ENCODE data around the gene L1TD1. TPM values are rescaled to one million over a fixed set of nuclear protein-coding genes. Genes with fewer than 3 reads are reported as not detected.
"Not testable (repeated sequence)": the region's sequence is repeated elsewhere in the genome, so short reads cannot be mapped to it uniquely, and the experiment has no call there.

Gene L1TD1
- total RNA-seq, 1 experiment from 2014 or later: not detected

- Histone ChIP-seq H3K9me3 (ENCODE audit: insufficient read depth, low read depth) (no peaks in the 10 kb centered on the region), H3K36me3 (ENCODE audit: low read depth) (no peaks in the 10 kb centered on the region), H3K4me1 (replicated peaks; ENCODE audit: insufficient read depth) (peaks cover 19% of the 10 kb centered on the region), H2AFZ (no peak overlapping the region), H4K20me1 (ENCODE audit: insufficient read depth) (no peaks in the 10 kb centered on the region), H3K9me2 (ENCODE audit: insufficient read depth) (no peaks in the 10 kb centered on the region), H3F3A (ENCODE audit: insufficient read depth, low read depth) (peaks cover 9% of the 10 kb centered on the region), H3K4me3 (no peak overlapping the region), H3K27me3 (ENCODE audit: insufficient read depth, low read depth) (no peaks in the 10 kb centered on the region), H3K4me2 (no peak overlapping the region), H3K79me2 (ENCODE audit: low read depth) (no peaks in the 10 kb centered on the region), H3K27ac (no peak overlapping the region)
- BruUV-seq (replicated peaks): no TSS peak
- no peak for TF ChIP-seq EZH2 (IDR thresholded peaks at IDR 0.05; ENCODE audit: low read depth)
- TF ChIP-seq CTCF (conservative IDR thresholded peaks at IDR 0.05): no peak
- ChIA-PET CTCF (interaction anchor here (1.2 to 1.6 kb wide), 4 partner anchors 46 to 230 kb away, joined by 3 to 13 read pairs (median 7); no protein-coding TSS in a partner anchor), POLR2A (ENCODE audit: unreplicated experiment) (no interaction called here)
- intact Hi-C loops (cut with micrococcal nuclease; ENCODE audit: unreplicated experiment): no loop called here
- DNase-seq: no peak
Measured at GRCh38 chr1:62176597-62177312, 17.9 kb upstream of the L1TD1 start.

GRCh38 chr1:62177621-62178020, 17.0 kb upstream of the L1TD1 start:
- Histone ChIP-seq H3K4me3 (no peak overlapping the region), H3K4me1 (replicated peaks; ENCODE audit: insufficient read depth) (peaks cover 19% of the 10 kb centered on the region), H3K36me3 (ENCODE audit: low read depth) (no peaks in the 10 kb centered on the region), H4K20me1 (ENCODE audit: insufficient read depth) (no peaks in the 10 kb centered on the region), H2AFZ (no peak overlapping the region), H3K4me2 (no peak overlapping the region), H3K79me2 (ENCODE audit: low read depth) (no peaks in the 10 kb centered on the region), H3K9me3 (ENCODE audit: insufficient read depth, low read depth) (no peaks in the 10 kb centered on the region), H3K9me2 (ENCODE audit: insufficient read depth) (no peaks in the 10 kb centered on the region), H3K27me3 (ENCODE audit: insufficient read depth, low read depth) (no peaks in the 10 kb centered on the region), H3K27ac (no peak overlapping the region), H3F3A (ENCODE audit: insufficient read depth, low read depth) (peaks cover 9% of the 10 kb centered on the region)
- DNase-seq: no peak
- CTCF ChIA-PET: no interaction called here
- BruUV-seq (replicated peaks): no TSS peak
- intact Hi-C loops (cut with micrococcal nuclease; ENCODE audit: unreplicated experiment): no loop called here
- no peak for TF ChIP-seq CTCF (conservative IDR thresholded peaks at IDR 0.05)
- POLR2A ChIA-PET (ENCODE audit: unreplicated experiment): no interaction called here

- Histone ChIP-seq H4K20me1 (ENCODE audit: insufficient read depth) (no peaks in the 10 kb centered on the region), H3K4me1 (replicated peaks; ENCODE audit: insufficient read depth) (peaks cover 19% of the 10 kb centered on the region), H3K27me3 (ENCODE audit: insufficient read depth, low read depth) (no peaks in the 10 kb centered on the region), H3K9me3 (ENCODE audit: insufficient read depth, low read depth) (no peaks in the 10 kb centered on the region), H3K9me2 (ENCODE audit: insufficient read depth) (no peaks in the 10 kb centered on the region), H3K4me3 (no peak overlapping the region), H2AFZ (no peak overlapping the region), H3K4me2 (no peak overlapping the region), H3K27ac (no peak overlapping the region), H3K79me2 (ENCODE audit: low read depth) (no peaks in the 10 kb centered on the region), H3K36me3 (ENCODE audit: low read depth) (no peaks in the 10 kb centered on the region), H3F3A (ENCODE audit: insufficient read depth, low read depth) (peaks cover 9% of the 10 kb centered on the region)
- BruUV-seq (replicated peaks): no TSS peak
- TF ChIP-seq CTCF (conservative IDR thresholded peaks at IDR 0.05) (no peak), EZH2 (IDR thresholded peaks at IDR 0.05; ENCODE audit: low read depth) (no peak)
- intact Hi-C loops (cut with micrococcal nuclease; ENCODE audit: unreplicated experiment): no loop called here
- ChIA-PET POLR2A (ENCODE audit: unreplicated experiment) (no interaction called here), CTCF (no interaction called here)
- no peak for DNase-seq
Measured at GRCh38 chr1:62178372-62178771, 16.3 kb upstream of the L1TD1 start.

GRCh38 chr1:62180054-62180453, 14.6 kb upstream of the L1TD1 start:
- H3K79me2 ChIP-seq (ENCODE audit: low read depth); H2AFZ ChIP-seq; H3F3A ChIP-seq (ENCODE audit: insufficient read depth, low read depth); H4K20me1 ChIP-seq (ENCODE audit: insufficient read depth); H3K9me2 ChIP-seq (ENCODE audit: insufficient read depth); H3K27me3 ChIP-seq (ENCODE audit: insufficient read depth, low read depth); H3K9me3 ChIP-seq (ENCODE audit: insufficient read depth, low read depth); BruUV-seq (replicated peaks); H3K36me3 ChIP-seq (ENCODE audit: low read depth); DNase-seq: not testable (repeated sequence)
- Histone ChIP-seq H3K4me2 (peak overlapping the region; percentile 56), H3K27ac (0 out of 2 replicates have a peak overlapping the region, but pooled peaks have one; percentile 11), H3K4me1 (replicated peaks; ENCODE audit: insufficient read depth) (peaks cover 19% of the 10 kb centered on the region), H3K4me3 (0 out of 2 replicates have a peak overlapping the region, but pooled peaks have one; percentile 9)
- intact Hi-C loops (cut with micrococcal nuclease; ENCODE audit: unreplicated experiment): loop anchor here (1.0 kb wide), 3 partner anchors 50 to 256 kb away; no protein-coding TSS in a partner anchor
- ChIA-PET CTCF (interaction anchor here (0.7 kb wide), 1 partner anchor 247 kb away, joined by 3 read pairs; no protein-coding TSS in a partner anchor), POLR2A (ENCODE audit: unreplicated experiment) (interaction anchor here (0.7 to 0.9 kb wide), 2 partner anchors 256 to 556 kb away, joined by 3 to 4 read pairs; no protein-coding TSS in a partner anchor)

Measured in PC-9 (cell line).